ENCODE data around the gene COL9A3.

COL9A3 gene

GRCh38 chr20:62813588-62813987 lies 3.3 kb upstream of the COL9A3 start:
- no peak for DNase-seq

- no peak for DNase-seq
Observed at GRCh38 chr20:62814060-62814708, 2.7 kb upstream of the COL9A3 start.

GRCh38 chr20:62814709-62815065 lies 2.2 kb upstream of the COL9A3 start:
- DNase-seq: no peak

- no peak for DNase-seq
Observed at GRCh38 chr20:62815066-62815991, 1.5 kb upstream of the COL9A3 start.

GRCh38 chr20:62816031-62816883 lies 593 bp upstream of the COL9A3 start:
- DNase-seq: no peak

- no peak for DNase-seq
Observed at GRCh38 chr20:62817975-62818591, 1.2 kb downstream of the COL9A3 start.

GRCh38 chr20:62818592-62819493 lies 2.0 kb downstream of the COL9A3 start:
- no peak for DNase-seq

- DNase-seq: no peak
Observed at GRCh38 chr20:62819494-62820174, 2.8 kb downstream of the COL9A3 start.

GRCh38 chr20:62820208-62820961 lies 3.5 kb downstream of the COL9A3 start:
- DNase-seq: no peak

GRCh38 chr20:62820962-62821725 lies 4.3 kb downstream of the COL9A3 start:
- DNase-seq: no peak

- no peak for DNase-seq
Observed at GRCh38 chr20:62821726-62822210, 4.9 kb downstream of the COL9A3 start.

GRCh38 chr20:62822239-62822787 lies 5.5 kb downstream of the COL9A3 start:
- DNase-seq: no peak

- peak; percentile 56 for DNase-seq
Observed at GRCh38 chr20:62822788-62823651, 6.2 kb downstream of the COL9A3 start.

- DNase-seq: no peak
Observed at GRCh38 chr20:62823688-62824475, 7.0 kb downstream of the COL9A3 start.

GRCh38 chr20:62824476-62825332 lies 7.9 kb downstream of the COL9A3 start:
- no peak for DNase-seq

- DNase-seq: no peak
Observed at GRCh38 chr20:62825333-62825985, 8.6 kb downstream of the COL9A3 start.

Data from NCI-H510A treated with DMSO at 0.1 percent for 48 hours (cell line).